ENCODE results near the gene FYB2.
"Not testable (repeated sequence)": the region's sequence is repeated elsewhere in the genome, so short reads cannot be mapped to it uniquely, and the experiment has no call there.

Gene FYB2

GRCh38 chr1:56795870-56796269 lies 23.3 kb downstream of the FYB2 start:
- DNase-seq = no peak

GRCh38 chr1:56790036-56790435 lies 29.2 kb downstream of the FYB2 start:
- DNase-seq = no peak

GRCh38 chr1:56788588-56788987 lies 30.6 kb downstream of the FYB2 start:
- DNase-seq = no peak

GRCh38 chr1:56788102-56788501 lies 31.1 kb downstream of the FYB2 start:
- no peak for DNase-seq

- no peak for DNase-seq
These were observed 31.9 kb downstream of the FYB2 start for GRCh38 chr1:56787330-56787729.

- DNase-seq = no peak
These were observed 36.4 kb downstream of the FYB2 start for GRCh38 chr1:56782773-56783172.

- no peak for DNase-seq
These were observed 38.4 kb downstream of the FYB2 start for GRCh38 chr1:56780826-56781225.

GRCh38 chr1:56780128-56780750 lies 39.0 kb downstream of the FYB2 start:
- DNase-seq = no peak

GRCh38 chr1:56777972-56778371 lies 41.2 kb downstream of the FYB2 start:
- DNase-seq = no peak

- not testable (repeated sequence) for DNase-seq
These were observed 44.5 kb downstream of the FYB2 start for GRCh38 chr1:56774732-56775131.

GRCh38 chr1:56774067-56774609 lies 45.1 kb downstream of the FYB2 start:
- DNase-seq = no peak

GRCh38 chr1:56773341-56774066 lies 45.7 kb downstream of the FYB2 start:
- DNase-seq = no peak

GRCh38 chr1:56771717-56772116 lies 47.5 kb downstream of the FYB2 start:
- DNase-seq = no peak

- DNase-seq = no peak
These were observed 60.4 kb downstream of the FYB2 start for GRCh38 chr1:56758794-56759193.

- DNase-seq = no peak
These were observed 61.1 kb downstream of the FYB2 start for GRCh38 chr1:56758135-56758534.

- no peak for DNase-seq
These were observed 63.3 kb downstream of the FYB2 start for GRCh38 chr1:56755911-56756310.

- DNase-seq = no peak
These were observed 64.3 kb downstream of the FYB2 start for GRCh38 chr1:56754708-56755479.

- DNase-seq = no peak
These were observed 74.0 kb downstream of the FYB2 start for GRCh38 chr1:56745231-56745630.

- DNase-seq = no peak
These were observed 90.2 kb downstream of the FYB2 start for GRCh38 chr1:56728964-56729363.

GRCh38 chr1:56726706-56727105 lies 92.5 kb downstream of the FYB2 start:
- no peak for DNase-seq

GRCh38 chr1:56719171-56719570 lies 100.0 kb downstream of the FYB2 start:
- DNase-seq = no peak

GRCh38 chr1:56715156-56715555 lies 104.0 kb downstream of the FYB2 start:
- no peak for DNase-seq

GRCh38 chr1:56713112-56713511 lies 106.1 kb downstream of the FYB2 start:
- DNase-seq = no peak

GRCh38 chr1:56712150-56712549 lies 107.1 kb downstream of the FYB2 start:
- no peak for DNase-seq

Measured in activated T-cell treated with anti-CD3 and anti-CD28 coated beads, Interleukin-2, amount 50 U/mL, for 1 hour (primary cell).